HT1080 (cell line): ENCODE measurements around the gene SSBP3. TPM values are rescaled to one million over a fixed set of nuclear protein-coding genes. Genes with fewer than 3 reads are reported as not detected.

Source experiments
- DNase-seq: peaks from one replicate; pipeline ENCODE4 v3.0.0-alpha.2; 2015; ENCODE audit warnings: low read depth
- total RNA-seq: library from RNA; depleted of rRNA; stranded (reverse); fragments of >200 nt; shearing (Covaris generic); gene quantifications from 2 replicates; pipeline ENCODE4 v1.2.3, GENCODE V29; 2014; rRNA removed

SSBP3 gene
- total RNA-seq, 1 experiment from 2014 or later, result 44.1 TPM

GRCh38 chr1:54191525-54191924 lies 214.7 kb downstream of the SSBP3 start:
- DNase-seq, result no peak

- DNase-seq, result no peak
Measured at GRCh38 chr1:54190526-54190925, 215.7 kb downstream of the SSBP3 start.

- DNase-seq, result no peak
Measured at GRCh38 chr1:54188291-54188690, 217.9 kb downstream of the SSBP3 start.

- DNase-seq, result no peak
Measured at GRCh38 chr1:54186056-54186455, 220.1 kb downstream of the SSBP3 start.

- no peak for DNase-seq
Measured at GRCh38 chr1:54180701-54181360, 225.4 kb downstream of the SSBP3 start.

- DNase-seq, result no peak
Measured at GRCh38 chr1:54178296-54179070, 227.7 kb downstream of the SSBP3 start.

GRCh38 chr1:54177726-54178125 lies 228.5 kb downstream of the SSBP3 start:
- no peak for DNase-seq

- no peak for DNase-seq
Measured at GRCh38 chr1:54176621-54177327, 229.4 kb downstream of the SSBP3 start.

Other genes starting within 250 kb of the SSBP3 start
- 6.3 and 6.7 TPM in 2 replicates for gene CYB5RL, start 206.4 kb downstream of the SSBP3 start, total RNA-seq
- gene MRPL37, start 206.2 kb downstream of the SSBP3 start, total RNA-seq, result 135 and 158 TPM in 2 replicates
- gene ACOT11, start 141.8 kb upstream of the SSBP3 start, total RNA-seq, result 1.9 and 2.0 TPM in 2 replicates
- gene FAM151A, start 217.1 kb upstream of the SSBP3 start, total RNA-seq, result not detected in 2 replicates
- gene MROH7, start 235.4 kb upstream of the SSBP3 start, total RNA-seq, result not detected in 2 replicates